Measurements from ENCODE around the gene FRS3.
A peak's percentile ranks its signal among the peaks of the same experiment; 100 is the strongest.
"Not testable (repeated sequence)": the region's sequence is repeated elsewhere in the genome, so short reads cannot be mapped to it uniquely, and the experiment has no call there.

FRS3 gene

DNA sequence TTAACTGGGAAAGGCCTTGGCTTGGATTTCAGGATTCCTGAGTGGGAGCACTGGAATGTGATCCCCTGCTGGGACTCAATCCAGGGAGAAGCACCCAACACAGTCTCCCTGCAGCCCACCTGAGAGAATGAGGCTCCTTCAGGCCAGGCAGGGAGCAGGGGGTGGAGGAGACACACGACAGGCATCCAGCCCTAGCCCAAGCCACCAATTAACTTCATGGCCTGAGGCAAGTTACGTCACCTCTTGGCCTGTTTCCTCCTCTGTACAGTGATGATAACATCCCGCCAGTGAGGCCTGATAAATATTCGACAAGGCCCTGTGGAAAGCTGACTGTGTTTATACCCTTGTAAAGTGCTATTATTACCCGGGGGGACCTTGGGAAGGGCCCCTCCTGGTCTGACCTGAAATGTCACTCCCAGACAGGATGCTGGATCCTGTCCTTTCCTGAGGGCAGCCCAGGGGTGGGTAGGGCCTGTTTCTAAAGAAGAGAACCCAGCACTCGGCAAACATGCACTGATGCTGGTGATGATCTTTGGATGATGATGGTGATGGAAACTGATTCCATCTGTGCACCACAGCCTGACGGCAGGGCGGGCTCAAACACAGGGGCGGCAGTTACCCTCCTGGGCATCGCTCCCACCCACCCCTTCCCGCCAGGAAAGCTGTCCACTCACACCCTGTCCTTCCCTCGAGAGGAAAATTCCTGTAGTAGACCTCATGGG lies 12.4 kb downstream of the FRS3 start:
- DNase-seq, result peak; percentile 92

DNA sequence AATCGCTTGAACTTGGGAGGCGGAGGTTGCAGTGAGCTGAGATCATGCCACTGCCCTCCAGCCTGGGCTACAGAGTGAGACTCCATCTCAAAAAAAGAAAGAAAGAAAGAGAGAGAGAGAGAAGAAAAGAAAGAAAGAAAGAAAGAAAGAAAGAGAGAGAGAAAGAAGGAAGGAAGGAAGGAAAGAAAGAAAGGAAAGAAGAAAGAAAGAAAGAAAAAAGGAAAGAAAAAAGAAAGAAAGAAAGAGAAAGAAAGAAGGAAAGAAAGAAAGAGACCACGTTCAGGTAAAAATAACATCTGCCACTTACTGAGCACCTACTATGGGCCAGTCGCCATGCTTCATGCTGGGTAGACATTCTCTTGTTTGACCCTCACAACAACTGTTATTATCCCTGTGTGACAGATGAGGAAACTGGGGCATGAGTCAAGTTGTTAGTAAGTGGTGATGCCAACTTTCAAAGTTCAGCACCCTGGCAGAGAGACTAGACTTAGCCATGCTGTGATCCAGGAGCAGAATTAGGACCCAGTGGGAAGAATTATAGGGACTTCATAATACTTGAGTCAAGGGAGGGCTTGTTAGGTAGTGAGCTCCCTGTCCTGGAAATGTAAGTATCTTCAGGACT lies 13.5 kb downstream of the FRS3 start:
- not testable (repeated sequence) for DNase-seq

DNA sequence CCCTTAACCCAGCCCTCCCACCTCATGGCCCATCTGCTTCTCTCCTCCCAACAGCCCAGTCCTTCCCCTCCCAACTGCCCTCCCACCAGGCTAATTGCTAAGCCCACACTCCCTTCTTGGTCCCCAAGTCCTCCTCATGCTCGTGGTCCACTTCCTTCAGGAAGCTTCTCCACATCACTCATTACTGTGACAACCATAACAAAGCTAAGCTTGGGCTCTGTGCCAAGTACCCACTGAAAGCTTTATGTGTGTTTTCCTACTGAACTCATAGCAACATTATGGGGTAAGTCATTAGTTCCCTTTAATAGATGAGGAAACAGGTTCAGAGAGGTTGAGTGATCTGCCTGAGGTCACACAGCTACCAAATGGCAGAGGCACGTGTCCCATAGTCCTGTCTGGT lies 16.2 kb downstream of the FRS3 start:
- DNase-seq, result peak; percentile 24

DNA sequence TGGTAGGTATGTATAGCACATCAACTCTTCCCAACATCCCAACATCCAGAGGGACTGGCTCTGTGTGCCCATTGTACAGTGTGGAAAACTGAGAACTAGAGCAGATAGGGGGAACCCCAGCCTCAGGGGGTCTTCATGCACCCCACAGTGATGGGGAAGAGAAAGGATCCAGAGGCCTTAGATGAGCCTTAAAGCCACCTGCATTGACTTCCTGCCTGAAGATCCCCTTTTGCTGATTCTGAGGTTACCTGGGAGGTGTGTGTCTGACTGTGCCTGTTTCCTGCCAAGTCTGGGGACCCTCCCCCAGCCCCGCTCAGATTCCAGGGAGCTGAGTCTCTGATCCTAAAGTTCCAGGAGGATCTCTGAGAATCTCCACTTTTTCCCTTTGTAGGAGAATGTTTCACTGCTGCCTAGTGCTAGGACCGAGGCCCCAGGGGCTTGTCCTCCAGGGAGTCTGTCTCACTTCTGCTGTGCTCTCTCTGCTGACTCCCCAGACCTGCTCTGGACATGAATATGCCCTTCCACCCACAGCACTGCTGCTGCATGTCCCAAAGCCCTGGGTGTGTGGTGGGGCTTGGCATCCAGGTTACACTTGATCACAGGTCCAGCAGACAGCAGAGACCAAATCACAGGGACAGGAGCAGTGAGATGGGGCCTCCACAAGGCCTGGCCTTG lies 19.7 kb downstream of the FRS3 start:
- DNase-seq, result no peak

DNA sequence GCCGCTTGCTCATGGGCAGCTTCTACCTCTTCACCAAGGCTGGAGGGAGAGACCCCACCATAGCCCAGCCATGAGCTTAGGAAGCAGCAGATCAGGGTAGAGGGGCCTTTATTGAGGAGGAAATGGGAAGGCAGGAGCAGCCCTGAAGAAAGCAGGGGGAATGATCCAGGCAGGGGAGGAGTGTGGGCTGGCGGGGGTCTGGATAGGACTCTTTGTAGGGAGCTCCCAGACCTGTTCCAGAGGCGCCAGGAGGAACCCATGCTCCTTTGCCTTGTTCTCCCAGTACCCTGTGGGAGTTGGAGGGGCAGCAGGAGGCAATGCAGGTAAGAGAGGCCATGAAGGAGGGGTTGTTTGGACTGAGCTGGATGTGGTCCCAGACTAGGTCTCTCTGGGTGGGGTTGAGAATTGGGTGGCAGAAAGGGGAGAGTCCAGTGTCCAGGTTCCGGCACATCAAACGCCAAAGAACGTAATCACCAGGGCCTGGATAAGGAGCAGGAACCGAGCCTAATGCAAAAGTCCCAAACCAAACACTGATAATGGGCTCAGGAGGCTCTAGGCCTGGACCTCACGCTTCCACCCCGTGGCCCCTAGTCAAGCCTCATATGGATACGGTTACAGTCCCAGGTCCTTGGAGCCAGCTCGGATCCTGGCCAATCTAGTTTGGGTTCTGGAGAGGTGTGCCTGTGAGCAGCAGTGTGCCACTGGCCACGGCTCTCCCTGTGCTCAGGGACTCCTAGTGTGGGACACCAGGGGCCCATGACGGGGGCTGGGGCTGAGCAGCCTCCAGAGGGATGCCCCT lies 20.4 kb downstream of the FRS3 start:
- no peak for DNase-seq

DNA sequence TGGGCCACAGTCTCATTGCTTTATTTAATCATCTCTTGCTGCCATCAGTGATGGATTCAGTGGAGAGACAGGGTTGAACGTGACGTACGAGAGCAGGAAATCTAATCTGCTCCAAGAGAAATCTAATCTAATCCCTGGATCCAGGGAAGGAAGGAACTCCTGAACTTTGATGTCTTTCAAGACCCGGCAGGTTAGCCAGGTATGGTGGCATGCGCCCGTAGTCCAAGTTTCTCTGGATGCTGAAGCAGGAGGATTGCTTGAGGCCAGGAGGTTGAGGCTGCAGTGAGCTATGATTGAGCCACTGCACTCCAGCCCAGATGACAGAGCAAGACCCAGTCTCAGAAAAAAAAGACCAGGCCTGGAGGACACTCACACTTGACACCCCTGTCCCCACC lies 21.1 kb downstream of the FRS3 start:
- DNase-seq, result no peak

DNA sequence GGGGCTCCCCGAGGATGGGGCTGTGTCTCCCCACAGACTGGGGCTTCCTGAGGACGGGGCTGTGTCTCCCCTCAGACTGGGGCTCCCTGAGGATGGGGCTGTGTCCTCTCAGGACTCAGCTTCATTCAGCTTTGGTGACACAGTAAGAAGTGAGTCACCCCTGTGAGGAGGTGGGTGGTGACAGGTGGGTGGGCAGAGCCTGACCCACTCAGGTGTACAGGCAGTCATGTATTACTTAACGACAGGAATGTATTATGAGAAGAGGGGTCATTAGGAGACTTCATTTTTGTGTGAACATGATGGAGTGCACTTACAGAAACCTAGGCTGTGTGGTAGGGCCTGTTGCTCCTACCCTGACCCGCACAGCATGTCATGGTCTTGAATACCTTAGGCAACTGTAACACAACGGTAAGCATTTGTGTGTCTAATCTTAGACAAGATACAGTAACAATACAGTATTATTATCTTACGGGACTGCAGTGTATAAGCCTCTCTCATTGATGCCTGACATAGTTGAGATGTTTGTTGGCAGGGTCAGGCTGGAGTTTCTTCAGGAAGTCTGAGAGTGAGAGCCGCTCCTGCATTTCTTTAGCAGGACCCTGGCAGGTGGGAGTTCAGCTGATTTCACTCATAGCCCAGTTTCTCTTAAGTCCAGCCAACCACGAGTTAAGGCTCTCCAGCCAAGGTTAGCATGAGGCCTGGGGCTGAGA lies 21.6 kb downstream of the FRS3 start:
- DNase-seq, result no peak

DNA sequence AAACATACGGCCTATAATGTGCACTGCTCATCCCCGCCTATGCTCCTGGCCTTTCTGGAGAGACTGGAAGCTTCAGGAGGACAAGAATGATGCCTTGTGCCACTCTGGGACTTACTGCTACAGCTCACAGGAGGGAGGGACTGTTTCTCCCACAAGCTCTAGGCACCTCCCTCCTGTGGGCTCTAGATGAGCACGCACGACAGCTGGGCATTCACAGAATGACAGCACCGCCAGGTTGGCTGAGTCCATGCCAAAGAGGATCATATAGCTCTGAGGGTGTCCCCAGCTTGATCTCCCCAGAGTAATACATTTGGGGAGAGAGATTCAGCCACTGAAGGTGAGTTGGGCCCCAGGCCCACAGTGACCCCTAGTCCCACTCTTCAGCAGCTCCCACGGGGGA lies 22.4 kb downstream of the FRS3 start:
- no peak for DNase-seq

DNA sequence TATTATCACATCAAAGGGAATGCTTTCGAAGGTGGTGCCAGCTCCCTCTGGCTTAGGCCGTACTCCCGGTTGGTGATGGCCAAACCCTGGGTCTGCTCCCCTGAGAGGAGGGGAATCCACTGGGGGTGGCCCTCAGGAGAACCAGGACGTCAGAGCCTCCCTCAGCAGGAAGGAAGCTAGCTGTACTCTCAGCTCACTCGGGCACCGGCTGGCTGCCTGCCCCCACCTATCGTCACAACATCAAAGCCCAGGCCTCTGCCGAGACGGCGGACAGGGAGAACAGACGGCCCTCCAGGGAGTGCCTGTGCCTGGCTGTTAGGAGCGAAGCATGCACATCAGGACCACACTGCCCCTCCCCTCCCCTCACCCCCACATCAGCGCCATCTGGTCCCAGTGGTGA lies 23.3 kb downstream of the FRS3 start:
- no peak for DNase-seq

DNA sequence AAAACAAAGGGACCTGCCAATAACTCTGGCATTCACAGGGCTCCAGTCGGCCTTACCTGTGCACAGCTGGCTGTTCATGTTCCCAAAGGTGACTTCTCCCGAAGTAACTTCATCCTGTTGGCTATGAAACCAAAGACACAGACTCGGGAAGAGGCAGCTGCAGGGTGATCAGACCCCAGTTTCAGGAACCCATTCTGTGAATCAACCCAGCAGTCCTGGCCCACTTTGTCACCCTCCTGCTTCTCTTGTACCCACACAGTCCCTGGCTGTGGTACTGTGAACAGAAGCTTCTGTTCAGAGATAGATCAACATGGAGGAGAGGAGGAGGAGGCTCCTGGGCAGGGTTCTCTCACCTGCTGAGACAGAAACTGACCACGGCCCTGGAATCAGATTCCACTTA lies 23.8 kb downstream of the FRS3 start:
- DNase-seq, result no peak

DNA sequence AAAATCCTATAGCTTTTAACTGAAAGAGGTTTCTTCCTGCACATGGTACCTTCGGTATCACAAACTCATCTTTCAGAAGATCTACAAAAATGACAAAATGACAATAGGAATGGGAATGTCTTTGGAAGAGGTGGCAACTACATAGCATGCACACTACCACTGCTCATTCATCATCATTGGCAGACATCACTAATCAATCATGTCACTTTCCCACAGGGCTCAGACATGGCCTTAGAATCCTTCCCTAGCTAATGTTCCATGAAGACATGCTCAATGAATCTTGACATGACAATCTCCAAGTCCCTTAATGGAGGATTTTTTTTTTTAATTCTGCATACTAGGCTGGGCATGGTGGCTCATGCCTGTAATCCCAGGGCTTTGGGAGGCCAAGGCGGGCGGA lies 29.3 kb downstream of the FRS3 start:
- no peak for DNase-seq

DNA sequence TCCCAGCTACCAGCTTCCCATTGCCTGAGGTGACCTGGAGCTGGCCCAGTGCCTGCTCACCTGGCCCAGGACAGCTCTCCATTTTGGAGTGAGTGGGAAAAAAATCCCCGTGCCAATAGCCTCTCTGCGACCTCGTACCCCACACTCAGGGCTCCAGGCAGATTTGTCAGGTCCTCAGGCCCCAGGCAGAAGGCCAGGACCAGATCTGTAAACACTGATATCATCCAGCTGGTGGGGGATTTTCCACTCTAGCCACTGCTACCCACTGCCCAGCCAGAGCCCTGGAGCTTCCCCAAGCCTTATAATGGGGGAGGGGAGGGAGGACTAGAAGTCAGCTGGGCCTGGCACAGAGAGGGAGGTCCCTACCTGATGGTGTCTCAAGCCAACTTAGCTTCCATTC lies 31.2 kb downstream of the FRS3 start:
- no peak for DNase-seq

DNA sequence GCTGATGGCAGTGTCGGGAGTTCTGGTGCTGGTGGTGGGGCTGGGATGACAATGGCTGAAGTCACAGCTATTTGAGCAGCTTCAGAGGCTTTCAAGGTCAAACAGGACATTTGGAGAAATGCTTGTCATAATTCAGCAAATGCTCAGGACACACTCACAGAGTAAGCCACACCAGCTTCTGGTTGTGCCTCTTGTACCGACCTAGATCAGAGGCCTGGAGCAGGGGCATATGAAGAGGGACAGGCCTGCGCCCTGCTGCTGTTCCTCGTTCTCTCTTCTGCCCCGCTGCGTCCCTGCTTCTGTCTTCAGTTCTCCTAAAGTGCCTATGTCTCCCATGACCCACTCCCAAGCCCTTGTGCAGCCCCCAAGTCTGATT lies 31.6 kb downstream of the FRS3 start:
- no peak for DNase-seq

DNA sequence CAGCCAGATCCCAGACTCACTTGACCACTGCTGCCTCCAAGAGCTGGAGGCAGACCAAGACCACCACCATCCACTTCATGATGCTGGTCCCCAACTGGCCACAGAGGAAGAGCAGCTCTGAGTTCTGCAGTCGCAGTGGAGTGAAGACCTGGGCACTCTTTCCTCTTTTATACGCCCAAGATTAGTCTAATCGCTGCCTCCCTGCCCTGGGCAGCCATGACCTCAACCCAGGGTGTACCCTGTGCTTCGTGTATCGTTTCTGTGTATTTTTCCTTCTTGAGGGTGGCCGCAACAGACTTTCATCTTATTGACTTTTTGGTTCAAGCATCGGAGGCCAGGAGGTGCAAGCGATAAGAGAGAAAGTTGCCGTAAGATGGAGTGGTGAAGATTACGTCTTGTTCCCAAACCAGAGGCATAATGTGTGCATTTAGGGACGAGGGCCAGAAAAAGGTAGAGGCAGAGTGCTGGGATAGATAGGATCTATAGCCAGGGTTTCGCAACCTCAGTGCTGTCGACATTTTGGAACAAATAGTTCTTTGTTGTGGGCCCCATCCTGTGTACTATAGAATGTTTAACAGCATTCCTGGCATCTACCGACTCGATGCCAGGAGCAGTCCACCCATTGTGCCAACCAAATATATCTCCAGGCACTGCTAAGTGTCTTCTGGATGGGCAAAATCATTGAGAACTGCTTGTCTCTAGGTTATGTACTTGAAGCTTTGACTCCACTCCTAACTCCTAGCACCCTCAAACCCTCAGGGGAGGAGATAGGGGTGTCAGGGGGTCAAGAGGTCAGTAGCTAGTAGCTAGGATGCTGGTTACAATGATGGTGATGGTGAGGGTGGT lies 32.2 kb downstream of the FRS3 start, which contains the start of gene PGC:
Gene PGC (minus strand): TSS at position 142 of the 846 bp plus-strand sequence. CDS start 63 bp downstream, at position 79.
- no peak for DNase-seq

DNA sequence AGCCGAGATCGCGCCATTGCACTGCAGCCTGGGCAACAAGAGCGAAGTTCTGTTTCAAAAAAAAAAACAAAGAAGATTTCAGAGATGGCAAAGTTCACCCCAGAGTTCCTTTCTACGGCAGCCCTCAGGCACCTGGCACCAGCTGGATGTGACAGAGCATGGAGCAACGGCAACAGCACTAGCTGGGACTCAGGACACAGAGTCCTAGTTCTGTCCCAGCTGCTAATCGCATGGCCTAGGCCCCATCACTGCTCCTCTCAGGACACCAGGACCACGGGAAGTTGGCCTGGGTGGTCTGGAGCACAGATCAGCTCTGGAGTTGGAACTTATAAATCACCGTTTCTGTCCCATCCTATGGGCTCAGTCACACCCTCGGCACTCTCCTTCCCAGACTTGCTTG lies 33.6 kb downstream of the FRS3 start:
- DNase-seq, result no peak

DNA sequence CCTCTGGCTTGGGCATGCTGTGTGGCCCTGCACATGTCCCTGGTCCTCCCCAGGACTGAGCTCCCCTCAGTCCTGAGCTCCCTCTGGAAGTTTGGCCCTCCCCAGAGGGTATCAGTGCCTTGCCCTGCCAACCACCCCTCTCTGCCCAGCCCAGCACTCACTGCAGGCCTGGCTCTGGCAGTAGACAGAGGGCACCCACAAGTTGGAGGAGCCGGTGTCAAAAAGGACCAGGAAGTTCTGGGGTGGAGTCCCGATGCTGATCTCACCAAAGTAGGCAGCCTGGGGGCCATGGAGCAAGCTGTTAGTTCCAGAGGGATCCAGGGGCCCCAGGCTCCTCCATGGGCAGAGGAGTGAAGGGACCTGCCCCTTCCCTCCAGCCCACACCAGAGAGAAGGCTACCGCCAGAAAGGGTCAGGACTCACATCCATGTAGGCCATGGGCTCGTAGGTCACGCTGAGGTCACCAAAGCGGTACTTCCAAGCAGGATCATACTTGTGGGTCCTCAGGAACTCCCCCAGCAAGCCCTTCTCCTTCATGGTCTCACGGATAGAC lies 35.4 kb downstream of the FRS3 start:
- no peak for DNase-seq

DNA sequence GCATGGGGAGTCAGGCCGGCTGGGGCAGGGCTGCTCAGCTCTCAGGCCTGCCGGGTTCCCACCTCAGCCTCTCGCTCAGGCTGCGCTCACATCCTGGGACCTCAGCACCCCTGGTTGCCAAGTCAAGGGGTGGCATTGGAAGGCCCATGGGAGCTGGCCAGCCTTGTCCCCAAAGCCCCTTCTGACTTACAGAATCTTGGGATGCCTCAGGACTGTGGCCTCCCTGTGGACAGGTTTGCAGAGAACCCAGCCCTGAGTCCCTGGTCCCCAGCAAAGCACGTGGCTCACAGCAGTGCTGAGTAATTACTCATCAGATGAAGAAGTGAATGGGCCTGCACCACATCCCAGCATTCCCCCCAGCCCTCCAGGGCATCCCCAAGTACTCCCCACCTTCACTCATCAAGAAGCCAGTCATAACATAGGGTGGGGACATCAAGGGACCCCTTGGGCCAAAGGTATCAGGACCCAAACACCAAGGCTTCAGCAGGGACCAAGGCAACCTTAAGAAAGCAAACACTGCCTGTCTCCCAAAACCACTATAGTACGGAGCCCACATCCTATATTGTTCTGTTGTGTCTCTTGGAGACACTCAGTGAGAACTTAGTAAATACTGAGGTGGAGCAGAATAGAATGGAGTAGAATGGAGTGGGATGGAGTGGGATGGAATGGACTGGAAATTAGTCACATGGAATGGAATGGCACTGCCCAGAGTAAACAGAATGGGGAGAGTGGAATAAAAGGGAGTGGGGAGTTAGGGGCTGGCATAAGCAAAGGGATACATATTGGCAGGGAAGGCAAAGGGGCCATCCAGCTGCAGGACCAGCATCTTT lies 36.1 kb downstream of the FRS3 start:
- DNase-seq, result no peak

DNA sequence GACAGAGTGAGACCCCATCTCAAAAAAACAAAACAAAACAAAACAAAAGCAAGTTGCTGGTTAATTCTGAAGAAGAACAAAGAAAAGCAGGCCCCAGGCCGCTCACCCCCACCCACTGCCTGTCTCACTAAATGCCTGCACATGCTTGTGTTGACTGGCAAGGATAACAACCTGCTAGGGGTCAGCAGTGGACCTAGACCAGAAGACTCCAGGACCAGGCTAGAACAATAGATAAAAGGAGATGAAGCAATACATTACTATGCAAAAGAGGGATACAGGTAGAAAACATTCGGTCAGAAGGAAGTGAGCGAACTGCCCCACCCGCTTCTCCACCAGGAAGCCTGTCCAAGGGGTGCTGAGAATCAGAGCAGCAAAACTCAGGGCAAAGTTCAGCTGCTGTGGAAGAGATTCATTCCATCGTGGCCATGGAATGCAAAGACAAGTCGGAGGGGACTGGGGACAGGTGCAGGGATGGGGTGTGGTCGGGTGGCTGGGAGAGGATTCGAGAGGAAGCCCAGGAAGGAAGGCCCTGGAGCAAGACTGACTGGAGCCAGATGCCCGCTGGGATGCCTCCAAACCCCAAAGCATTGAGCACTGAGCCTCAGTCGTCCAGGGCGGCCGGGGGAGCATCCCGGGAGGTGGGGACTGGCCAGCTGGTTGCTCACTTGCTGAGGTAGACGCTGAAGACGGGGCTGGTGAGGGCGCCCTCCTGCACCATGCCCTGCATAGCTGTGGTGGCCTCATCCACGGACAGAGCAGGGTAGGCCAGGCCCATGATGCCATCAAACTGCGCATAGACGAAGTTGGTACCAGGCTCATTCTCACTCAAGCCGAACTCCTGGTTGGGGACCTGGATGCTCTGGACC lies 37.8 kb downstream of the FRS3 start:
- no peak for DNase-seq

DNA sequence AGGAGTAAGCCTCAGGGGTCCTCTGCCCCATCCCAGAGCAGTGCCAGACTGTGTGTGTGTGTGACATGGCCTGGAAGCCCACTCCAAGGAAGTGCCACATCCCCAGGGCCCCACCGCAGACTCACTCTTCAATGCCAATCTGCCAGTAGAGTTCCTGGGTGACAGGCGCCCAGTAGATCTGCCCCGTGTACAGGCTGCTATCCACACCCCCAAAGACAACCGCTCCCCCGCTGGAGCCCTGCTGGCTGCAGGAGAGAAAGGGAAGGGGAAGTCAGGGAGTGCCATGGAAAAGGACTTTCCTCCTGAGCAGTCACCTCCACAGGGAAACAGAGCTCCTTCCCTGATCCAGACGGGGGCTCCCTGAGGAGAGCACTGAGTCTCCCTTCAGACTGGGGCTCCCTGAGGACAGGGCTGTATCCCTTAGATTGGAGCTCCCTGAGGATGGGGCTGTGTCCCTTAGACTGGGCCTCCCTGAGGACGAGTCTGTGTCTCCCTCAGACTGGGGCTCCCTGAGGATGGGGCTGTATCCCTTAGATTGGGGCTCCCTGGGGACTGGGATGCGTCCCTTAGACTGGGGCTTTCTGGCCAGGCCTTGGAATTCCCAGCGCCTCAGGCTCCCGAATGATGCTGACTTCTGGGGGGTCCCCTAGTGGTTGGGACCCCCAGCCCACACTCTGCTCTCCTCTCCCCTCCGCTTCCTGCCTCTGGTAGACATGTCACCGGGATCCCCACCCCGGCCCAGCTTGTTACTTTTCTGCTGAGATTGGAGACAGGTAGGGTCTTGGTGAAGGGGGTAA lies 39.1 kb downstream of the FRS3 start:
- no peak for DNase-seq
